ENCODE data around the gene APBA2.

The APBA2 gene

DNA sequence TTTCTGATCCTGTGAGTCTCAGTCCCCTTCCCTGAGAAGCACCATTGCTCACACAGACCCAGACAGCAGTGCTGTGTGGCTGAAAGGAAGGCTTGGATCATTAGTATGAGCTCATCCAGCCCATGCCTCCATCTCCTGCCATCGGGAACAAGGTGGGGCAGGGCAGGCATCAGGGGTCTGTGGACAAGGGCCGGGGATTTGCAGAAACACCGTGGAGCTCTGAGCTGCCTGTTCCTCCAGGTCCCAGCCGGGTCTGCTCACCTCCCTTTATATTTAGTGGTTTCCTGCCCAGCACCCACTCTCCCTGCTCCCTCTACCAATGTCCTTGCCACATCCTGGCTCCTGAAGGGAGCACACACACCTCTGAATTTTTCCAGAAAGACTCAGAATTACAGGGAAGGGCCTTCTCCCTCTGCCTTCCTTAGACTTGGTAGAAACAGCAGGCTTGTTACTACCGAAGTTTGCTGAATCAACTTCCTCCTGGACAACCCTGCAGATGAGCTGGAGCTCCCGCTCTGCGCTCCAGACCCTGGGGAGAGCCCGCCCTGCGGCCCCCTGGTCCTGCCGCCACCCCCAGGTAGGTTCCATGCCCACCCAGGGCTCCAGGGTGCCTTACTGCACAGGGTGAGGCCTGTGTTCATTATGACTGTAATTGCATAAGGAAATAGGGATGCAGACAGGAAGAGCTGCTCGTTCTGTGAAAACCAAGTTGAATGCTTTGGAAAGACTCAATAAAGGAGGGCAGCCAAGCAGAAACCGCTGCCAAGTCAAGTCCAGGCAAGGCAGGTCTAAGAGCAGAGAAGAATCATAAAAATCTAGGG lies 255.7 kb downstream of the APBA2 start:
- TF ChIP-seq, protein P1, sequence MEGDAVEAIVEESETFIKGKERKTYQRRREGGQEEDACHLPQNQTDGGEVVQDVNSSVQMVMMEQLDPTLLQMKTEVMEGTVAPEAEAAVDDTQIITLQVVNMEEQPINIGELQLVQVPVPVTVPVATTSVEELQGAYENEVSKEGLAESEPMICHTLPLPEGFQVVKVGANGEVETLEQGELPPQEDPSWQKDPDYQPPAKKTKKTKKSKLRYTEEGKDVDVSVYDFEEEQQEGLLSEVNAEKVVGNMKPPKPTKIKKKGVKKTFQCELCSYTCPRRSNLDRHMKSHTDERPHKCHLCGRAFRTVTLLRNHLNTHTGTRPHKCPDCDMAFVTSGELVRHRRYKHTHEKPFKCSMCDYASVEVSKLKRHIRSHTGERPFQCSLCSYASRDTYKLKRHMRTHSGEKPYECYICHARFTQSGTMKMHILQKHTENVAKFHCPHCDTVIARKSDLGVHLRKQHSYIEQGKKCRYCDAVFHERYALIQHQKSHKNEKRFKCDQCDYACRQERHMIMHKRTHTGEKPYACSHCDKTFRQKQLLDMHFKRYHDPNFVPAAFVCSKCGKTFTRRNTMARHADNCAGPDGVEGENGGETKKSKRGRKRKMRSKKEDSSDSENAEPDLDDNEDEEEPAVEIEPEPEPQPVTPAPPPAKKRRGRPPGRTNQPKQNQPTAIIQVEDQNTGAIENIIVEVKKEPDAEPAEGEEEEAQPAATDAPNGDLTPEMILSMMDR (IDR thresholded peaks at IDR 0.05; ENCODE audit: low read depth, low read length, missing control alignments): no peak
- no peak overlapping the region for H3K4me3 ChIP-seq (ENCODE audit: low read depth, low read length)
- DNase-seq (ENCODE audit: low read depth): no peak

GRCh38 chr15:29142129-29142747 lies 256.5 kb downstream of the APBA2 start:
- TF ChIP-seq, protein P1 (IDR thresholded peaks at IDR 0.05; ENCODE audit: low read depth, low read length, missing control alignments): no peak
- no peak overlapping the region for H3K4me3 ChIP-seq (ENCODE audit: low read depth, low read length)
- no peak for DNase-seq (ENCODE audit: low read depth)

- no peak for DNase-seq (ENCODE audit: low read depth)
- no peak overlapping the region for H3K4me3 ChIP-seq (ENCODE audit: low read depth, low read length)
- TF ChIP-seq, protein P1 (IDR thresholded peaks at IDR 0.05; ENCODE audit: low read depth, low read length, missing control alignments): no peak
Observed at GRCh38 chr15:29143293-29143692, 257.5 kb downstream of the APBA2 start.

DNA sequence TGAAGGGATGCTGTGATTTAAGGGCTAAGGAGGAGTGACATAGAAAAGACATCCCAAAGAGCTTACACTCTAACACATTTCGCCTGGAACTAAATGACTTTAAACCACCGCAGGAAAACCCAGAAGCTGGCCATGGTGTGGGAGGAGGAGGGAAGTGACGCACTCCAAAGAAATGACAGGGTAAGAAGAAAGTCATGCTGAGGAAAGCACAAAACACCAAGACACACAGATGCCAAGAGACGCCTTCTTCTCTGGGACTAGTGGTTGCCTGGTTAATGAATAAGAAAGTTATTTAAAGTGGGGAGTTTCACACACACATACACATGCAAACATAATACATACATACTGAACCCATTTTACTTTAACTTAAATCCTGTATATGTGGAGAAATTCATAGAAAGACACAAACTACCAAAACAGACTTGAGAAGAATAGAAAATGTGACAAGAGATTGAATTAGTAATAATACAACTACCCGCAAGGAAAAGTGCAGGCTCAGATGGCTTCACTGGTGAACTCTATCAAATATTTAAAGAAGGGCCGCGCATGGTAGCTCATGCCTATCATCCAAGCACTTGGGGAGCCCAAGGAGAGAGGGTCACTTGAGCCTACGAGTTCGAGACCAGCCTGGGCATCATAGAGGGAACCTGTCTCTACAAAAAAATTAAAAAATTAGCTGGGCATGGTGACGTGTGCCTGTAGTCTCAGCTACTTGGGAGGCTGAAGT lies 258.3 kb downstream of the APBA2 start:
- TF ChIP-seq, protein P1 (IDR thresholded peaks at IDR 0.05; ENCODE audit: low read depth, low read length, missing control alignments): no peak
- no peak overlapping the region for H3K4me3 ChIP-seq (ENCODE audit: low read depth, low read length)
- no peak for DNase-seq (ENCODE audit: low read depth)

DNA sequence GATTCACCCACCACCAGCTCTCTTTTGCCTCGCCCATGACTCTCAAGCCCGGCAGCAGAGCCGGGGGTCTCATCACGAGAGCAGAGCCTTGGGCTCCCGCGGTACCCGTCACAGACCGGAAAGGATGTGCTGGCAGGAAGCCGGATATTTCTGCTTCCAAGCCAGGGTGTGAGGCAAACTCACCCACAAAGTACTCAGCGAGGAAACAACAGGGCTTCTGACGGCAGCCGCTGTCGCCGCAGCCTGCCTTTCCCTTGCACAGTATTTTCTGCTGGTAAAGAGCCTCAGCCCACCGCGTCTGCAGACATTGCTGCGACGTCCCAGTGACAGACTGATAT lies 263.9 kb downstream of the APBA2 start:
- no peak for DNase-seq (ENCODE audit: low read depth)
- TF ChIP-seq, protein P1 (IDR thresholded peaks at IDR 0.05; ENCODE audit: low read depth, low read length, missing control alignments): no peak
- H3K4me3 ChIP-seq (ENCODE audit: low read depth, low read length): no peak overlapping the region

DNA sequence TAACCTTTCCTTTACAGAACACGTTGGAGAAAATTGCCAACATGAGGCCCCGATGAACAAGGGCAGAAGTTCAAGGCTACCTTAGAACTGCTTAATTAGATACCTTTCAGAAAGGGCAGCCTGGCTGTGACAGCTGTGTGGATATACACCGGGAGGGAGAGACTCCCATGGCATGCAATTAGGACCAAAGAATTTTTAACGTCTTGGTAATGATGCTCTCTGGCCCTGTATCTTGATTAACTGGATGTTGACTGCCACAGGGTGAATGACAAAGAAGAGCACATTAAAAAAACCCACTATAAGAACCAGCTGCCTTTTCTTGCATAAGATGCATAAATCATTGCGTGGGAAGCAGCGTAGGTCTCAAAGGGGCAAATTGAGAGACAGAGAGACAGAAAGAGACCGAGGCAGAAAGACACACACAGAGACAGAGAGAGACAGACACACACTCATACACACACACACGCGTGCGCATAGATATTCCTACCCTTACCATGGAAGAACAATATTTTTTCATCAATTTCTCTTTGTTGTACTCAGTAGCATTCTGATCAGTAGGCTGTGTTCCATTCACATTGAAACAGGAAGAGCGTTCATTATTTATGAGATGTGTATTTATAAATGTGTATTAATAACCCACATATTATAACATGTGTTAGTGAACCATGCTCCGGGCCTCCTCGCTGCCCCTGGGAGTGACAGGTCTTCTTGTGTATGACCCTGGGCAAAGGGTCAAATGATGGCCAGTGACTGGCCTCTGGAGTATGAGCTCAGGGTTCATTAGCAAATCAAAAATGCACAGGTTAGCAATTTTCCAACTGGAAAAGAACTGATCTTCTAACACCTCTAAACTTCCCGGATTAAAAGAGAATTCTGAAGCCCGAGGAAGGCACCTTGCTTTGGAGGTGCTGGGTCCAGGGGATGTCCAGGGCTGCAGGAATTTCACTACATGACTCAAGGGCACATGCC lies 265.0 kb downstream of the APBA2 start:
- TF ChIP-seq, protein P1 (IDR thresholded peaks at IDR 0.05; ENCODE audit: low read depth, low read length, missing control alignments): no peak
- DNase-seq (ENCODE audit: low read depth): no peak
- H3K4me3 ChIP-seq (ENCODE audit: low read depth, low read length): no peak overlapping the region
